HG02938 (cell line): ENCODE results near the gene RNF215.
"Not testable (repeated sequence)": the region's sequence is repeated elsewhere in the genome, so short reads cannot be mapped to it uniquely, and the experiment has no call there.

Experiments
- ATAC-seq: cut with Tn5 transposase; IDR thresholded peaks from one replicate; pipeline ENCODE4 v1.9.1; 2021; ENCODE audit warnings: mild to moderate bottlenecking, moderate library complexity; ENCODE audit not compliant: unreplicated experiment

RNF215 gene

GRCh38 chr22:30421695-30422480, 34.7 kb upstream of the RNF215 start:
- ATAC-seq: no peak

- ATAC-seq: no peak
These were observed 33.3 kb upstream of the RNF215 start for GRCh38 chr22:30420347-30421125.

GRCh38 chr22:30416837-30417236, 29.6 kb upstream of the RNF215 start:
- ATAC-seq: no peak

- no peak for ATAC-seq
These were observed 29.2 kb upstream of the RNF215 start for GRCh38 chr22:30416403-30416802.

DNA sequence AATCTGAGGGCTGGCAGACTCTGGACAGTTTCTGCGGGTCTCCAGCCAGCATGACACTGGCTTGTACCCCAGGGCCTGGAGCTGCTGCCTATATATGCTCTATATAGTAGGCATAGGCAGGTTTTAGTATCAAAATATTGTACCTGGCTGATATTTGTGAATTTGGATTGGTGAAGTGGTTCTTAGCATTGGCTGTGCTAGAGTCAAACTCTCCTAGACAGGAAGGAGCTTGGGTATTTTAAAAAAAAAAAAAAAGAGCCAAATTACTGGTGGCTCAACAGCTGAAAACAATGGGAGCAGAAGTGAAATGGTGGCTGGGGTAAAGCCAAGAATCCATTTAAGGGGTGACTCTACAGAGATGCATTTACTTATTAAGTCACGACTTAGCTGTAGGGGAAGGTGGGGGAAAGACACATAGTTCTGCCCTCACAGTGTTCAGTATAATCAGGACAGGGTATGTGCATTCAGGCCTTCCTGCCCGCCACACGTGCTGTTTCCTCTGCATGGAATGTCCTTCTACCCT, 27.4 kb upstream of the RNF215 start:
- ATAC-seq: no peak

DNA sequence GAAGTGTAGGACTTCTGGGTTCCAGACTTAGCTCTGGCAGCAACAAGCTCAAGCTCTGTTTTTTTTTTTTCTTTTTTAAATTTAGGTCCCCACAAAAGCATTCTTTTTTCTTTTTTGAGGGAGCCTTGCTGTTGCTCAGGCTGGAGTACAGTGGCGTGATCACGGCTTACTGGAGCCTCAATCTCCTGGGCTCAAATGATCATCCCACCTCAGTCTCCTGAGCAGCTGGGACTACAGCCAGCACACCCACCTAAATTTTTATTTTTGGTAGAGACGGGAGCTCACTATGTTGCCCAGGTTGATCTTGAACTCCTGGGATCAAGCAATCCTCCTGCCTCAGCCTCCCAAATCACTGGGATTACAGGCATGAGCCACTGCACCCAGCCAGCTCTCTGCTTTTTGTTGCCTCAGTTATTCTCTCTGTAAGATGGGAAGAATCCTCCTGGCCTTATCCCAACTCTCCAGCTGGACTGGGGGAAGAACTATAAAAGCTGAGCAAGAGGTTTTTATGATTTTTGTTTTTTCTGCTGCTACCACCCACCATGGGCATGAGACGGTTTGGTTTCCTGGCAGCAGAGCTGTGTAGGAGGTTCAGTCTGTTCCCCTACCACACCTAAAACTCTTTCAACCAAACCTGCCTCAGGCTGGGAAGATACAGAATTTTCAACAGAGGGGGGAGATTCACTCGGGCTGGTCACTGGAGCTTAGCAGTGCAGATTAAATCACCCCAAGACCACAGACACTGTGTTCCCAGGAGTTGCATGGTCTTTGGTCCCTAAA, 26.7 kb upstream of the RNF215 start:
- no peak for ATAC-seq

DNA sequence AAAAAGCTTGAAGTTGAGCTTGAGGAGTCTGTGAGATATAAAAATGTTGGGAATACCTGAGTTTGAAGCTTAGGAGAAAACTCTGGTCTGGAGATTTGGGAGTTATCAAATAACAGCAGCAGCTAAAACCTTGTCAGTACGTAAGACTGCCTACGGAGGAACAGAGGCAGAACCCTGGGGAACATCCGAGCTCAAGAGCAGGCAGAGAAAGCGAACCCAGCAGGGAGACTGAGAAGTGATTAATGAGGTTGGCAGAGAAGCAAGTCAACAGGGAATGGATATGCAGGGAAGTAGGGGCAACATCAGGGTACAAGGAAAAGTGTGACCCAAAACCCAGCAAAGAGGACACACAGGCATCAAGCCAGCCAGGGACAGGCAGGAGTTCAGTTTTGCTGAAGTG, 25.8 kb upstream of the RNF215 start:
- ATAC-seq: no peak

DNA sequence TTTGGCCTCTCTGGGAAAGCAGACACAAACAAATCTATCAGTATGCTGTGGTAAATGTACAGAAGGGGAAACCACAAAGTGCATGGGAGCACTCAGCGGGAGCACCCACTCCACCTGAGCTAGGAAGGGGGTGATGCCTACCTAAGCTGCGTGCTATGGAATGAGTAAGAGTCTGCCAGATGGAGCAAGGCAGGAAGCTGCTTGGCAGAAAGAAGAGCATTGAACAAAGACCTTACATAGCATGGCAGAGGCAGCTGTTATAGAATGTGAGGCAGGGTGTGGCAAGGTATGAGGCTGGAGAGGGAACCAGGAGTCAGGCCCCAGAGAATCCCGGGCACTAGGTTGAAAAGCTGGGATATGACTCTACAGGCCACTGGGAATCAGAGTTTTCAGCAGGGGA, 24.6 kb upstream of the RNF215 start:
- ATAC-seq: no peak

- no peak for ATAC-seq
These were observed 21.3 kb upstream of the RNF215 start for GRCh38 chr22:30408388-30409102.

DNA sequence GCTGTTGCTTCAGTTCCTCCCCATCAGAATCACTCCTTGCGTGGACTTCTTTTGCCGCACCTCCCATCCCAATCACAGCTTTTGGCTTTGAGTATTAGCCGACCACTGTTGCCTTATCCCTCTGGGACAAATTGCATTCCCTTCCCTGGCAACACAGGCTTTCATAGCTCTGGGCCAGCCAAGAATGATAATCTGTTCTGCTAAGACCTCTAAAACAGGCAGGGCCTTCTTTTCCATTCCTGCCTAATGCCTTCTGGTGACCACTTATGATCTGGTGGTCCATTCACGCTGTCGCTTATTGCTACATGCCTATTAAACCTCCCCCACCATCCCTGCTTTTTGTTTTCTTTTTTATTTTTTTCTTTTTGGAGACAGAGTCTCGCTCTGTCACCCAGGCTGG, 19.2 kb upstream of the RNF215 start:
- no peak for ATAC-seq

DNA sequence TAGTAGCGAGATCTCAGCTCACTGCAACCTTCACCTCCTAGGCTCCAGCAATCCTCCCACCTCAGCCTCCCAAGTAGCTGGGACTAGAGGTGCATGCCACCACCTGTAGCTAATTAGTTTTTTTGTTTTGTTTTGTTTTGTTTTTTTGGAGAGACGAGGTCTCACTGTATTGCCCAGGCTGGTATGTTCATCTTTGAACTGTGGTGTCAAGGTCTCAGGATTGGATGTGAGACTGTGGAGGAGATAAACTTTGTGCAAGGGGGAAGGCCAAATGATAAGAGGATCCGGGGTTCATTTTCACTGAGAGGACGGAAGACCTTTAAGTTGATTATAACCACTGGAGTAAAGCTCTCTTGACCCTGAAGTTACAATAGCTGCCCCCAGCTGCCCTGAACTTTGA, 18.5 kb upstream of the RNF215 start:
- ATAC-seq: no peak

- no peak for ATAC-seq
These were observed 17.1 kb upstream of the RNF215 start for GRCh38 chr22:30404307-30404706.

DNA sequence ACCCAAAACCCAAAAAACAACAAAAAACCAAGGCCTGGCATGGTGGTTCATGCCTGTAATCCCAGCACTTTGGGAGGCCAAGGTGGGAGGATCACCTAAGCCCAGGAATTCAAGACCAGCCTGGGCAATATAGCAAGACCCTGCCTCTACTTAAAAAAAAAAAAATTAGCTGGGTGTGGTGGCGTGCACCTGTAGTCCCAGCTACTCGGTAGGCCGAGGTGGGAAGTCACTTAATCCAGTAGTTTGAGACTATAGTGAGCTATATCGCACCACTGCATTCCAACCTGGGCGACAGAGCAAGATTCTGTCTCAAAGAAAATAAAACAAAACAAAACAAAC, 15.5 kb upstream of the RNF215 start:
- not testable (repeated sequence) for ATAC-seq

GRCh38 chr22:30402028-30402765, 15.0 kb upstream of the RNF215 start:
- ATAC-seq: no peak

DNA sequence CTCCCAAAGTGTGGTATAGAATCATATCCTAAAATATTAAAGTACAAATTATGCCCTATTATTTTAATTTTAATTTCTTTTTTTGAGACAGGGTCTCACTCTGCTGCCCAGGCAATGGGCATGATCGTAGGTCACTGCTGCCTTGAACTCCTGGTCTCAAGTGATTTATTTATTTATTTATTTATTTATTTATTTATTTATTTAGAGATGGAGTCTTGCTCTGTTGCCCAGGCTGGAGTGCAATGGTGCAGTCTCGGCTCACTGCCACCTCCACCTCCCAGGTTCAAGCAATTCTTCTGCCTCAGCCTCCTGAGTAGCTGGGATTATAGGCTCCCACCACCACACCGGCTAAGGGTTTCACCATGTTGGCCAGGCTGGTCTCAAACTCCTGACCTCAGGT, 13.8 kb upstream of the RNF215 start:
- not testable (repeated sequence) for ATAC-seq

DNA sequence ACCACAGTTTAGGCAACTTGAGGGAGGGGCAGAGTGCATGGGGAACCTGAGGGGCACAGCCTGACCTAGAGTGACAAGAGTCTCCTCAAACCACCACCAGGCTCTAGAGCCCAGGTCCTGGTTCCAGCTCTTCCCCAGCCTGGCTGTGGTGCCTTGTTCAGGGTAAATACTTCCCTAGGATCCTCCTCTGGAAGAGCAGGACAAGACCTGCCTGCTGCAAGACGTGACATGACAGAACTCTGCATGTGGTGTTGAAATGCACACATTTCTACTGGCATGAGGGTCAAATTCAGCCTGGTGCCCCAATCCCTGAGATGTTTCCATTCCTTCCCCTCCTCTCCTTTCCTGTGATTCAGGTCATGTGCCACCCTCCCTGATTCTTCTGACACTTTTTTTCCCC, 12.9 kb upstream of the RNF215 start:
- no peak for ATAC-seq

GRCh38 chr22:30399718-30400117, 12.5 kb upstream of the RNF215 start:
- ATAC-seq: no peak

DNA sequence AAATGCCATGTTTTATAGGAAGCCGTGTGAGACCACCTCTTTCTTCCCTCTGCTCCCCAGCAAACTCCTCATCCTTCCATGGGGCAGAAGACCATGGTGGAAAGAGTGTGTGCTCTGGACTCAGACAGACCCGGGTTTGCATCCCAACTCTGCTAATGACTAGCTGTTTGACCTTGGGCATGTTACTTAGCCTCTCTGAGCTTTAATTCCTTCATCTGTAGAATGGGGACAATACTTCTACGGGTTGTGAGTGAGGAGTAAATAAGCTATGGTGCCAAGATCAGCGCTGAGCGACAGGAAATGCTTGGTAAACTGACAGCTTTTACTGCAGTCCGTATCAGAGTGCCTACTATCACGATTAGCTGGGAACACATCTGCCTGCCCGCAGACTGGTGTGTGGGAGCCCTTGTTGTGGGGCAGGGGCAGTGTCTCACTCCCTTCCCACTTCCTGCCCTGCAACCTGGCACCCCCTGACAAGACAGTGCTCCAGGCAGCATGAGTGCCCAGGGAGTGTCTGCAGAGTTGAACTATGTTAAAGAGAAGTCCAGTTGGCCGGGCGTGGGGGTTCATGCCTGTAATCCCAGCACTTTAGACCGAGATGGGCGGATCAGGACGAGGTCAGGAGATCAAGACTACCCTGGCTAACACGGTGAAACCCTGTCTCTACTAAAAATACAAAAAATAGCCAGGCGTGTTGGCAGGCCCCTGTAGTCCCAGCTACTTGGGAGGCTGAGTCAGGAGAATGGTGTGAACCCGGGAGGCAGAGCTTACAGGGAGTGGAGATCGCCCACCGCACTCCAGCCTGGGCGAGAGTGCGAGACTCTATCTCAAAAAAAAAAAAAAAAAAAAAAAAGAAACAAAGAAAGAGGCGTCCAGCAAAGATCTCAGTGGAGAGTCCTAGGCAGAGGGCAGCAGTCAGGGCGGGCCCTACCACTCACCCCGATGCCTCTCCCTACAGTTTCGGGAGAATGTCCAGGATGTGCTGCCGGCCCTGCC, 11.8 kb upstream of the RNF215 start:
- no peak for ATAC-seq
